DND-41 (cell line): Measurements from ENCODE around the gene MAP4K3.

ENCODE experiments used
- CTCF ChIP-seq: IDR thresholded peaks from 2 replicates; pipeline ENCODE4 v1.5.1; 2012; ENCODE audit warnings: borderline replicate concordance, low read length, moderate library complexity, mild to moderate bottlenecking; ENCODE audit not compliant: poor library complexity, severe bottlenecking; ENCODE audit errors: extremely low read depth
- EZH2 ChIP-seq: IDR thresholded peaks from 3 replicates; pipeline ENCODE4 v1.6.1; 2012; ENCODE audit warnings: borderline replicate concordance, low read depth, mild to moderate bottlenecking, moderate library complexity, low read length, inconsistent platforms; ENCODE audit not compliant: severe bottlenecking

DNA sequence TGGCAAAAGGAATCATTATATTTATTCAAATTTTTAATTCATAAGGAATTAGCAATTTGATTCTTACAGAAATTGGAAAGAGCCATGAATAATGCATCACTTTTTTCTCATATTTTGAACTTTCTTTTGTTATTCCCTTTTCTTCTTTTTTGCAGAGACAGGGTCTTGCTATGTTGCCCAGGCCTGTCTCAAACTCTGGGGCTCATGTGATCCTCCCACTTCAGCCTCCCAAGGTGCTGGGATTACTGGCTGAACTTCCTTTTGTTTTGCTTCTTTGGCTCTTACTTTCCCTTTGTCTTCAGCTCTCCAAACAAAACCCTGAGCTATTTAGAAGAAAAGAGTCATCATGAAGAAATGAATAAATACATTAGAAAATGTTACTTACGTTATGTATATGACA, 224.1 kb downstream of the MAP4K3 start:
- TF ChIP-seq CTCF = no peak
- no peak for TF ChIP-seq EZH2
